WTC11 (cell line): ENCODE data around the gene PLCE1. TPM values are rescaled to one million over a fixed set of nuclear protein-coding genes. Genes with fewer than 3 reads are reported as not detected.

ENCODE experiments used
- ATAC-seq: fragments of 200-7000 bp; cut with Tn5 transposase; 2 replicates; pipeline ENCODE4 v1.10.0; 2021; ENCODE audit warnings: mild to moderate bottlenecking, moderate library complexity
- CTCF ChIA-PET: fragments of 300-600 bp; sonication (Branson Sonifier 250); formaldehyde crosslinking; loops from one replicate; lab custom pipeline; 2021; ENCODE audit warnings: antibody characterized with exemption; lab: Charles Lee
- POLR2A ChIA-PET: fragments of 350-600 bp; sonication (Branson Sonifier 250); formaldehyde crosslinking; loops from one replicate; lab custom pipeline; 2021; ENCODE audit warnings: antibody characterized with exemption; lab: Charles Lee
- DNase-seq: peaks from one replicate; pipeline ENCODE4 v3.0.0; 2021; ENCODE audit warnings: low spot score
- H3K27ac Mint-ChIP-seq: 2 replicates; pipeline ENCODE4 v1.8.0; 2021; ENCODE audit warnings: mixed read lengths
- H3K27me3 Mint-ChIP-seq: 2 replicates; pipeline ENCODE4 v1.8.0; 2021; ENCODE audit warnings: low read depth, mild to moderate bottlenecking, moderate library complexity, mixed read lengths
- H3K36me3 Mint-ChIP-seq: 2 replicates; pipeline ENCODE4 v1.8.0; 2021; ENCODE audit warnings: mixed read lengths
- H3K4me1 Mint-ChIP-seq: 2 replicates; pipeline ENCODE4 v1.8.0; 2022; ENCODE audit warnings: mixed read lengths
- H3K4me3 Mint-ChIP-seq: 2 replicates; pipeline ENCODE4 v1.8.0; 2021; ENCODE audit warnings: mild to moderate bottlenecking, moderate library complexity, mixed read lengths
- H3K9me3 Mint-ChIP-seq: 2 replicates; pipeline ENCODE4 v1.8.0; 2021; ENCODE audit warnings: mixed read lengths
- CREB1 ChIP-seq: sonication (generic); formaldehyde crosslinking; IDR thresholded peaks from 2 replicates; pipeline ENCODE4 v1.8.0; 2023; ENCODE audit warnings: mild to moderate bottlenecking, missing genetic modification reagents
- CREM ChIP-seq: sonication (generic); formaldehyde crosslinking; IDR thresholded peaks from 2 replicates; pipeline ENCODE4 v1.8.1; 2022; ENCODE audit warnings: mild to moderate bottlenecking, missing genetic modification reagents, moderate library complexity
- FOXJ3 ChIP-seq: sonication (generic); formaldehyde crosslinking; IDR thresholded peaks from 2 replicates; pipeline ENCODE4 v1.9.0; 2021; ENCODE audit warnings: missing genetic modification reagents, mild to moderate bottlenecking, borderline replicate concordance
- FOXP1 ChIP-seq: sonication (generic); formaldehyde crosslinking; IDR thresholded peaks from 2 replicates; pipeline ENCODE4 v1.8.0; 2022; ENCODE audit warnings: missing genetic modification reagents, mild to moderate bottlenecking, moderate library complexity, borderline replicate concordance
- GABPB1 ChIP-seq: sonication (generic); formaldehyde crosslinking; IDR thresholded peaks from 2 replicates; pipeline ENCODE4 v1.8.1; 2023; ENCODE audit warnings: mild to moderate bottlenecking, missing genetic modification reagents
- JAZF1 ChIP-seq: fragments of 250-450 bp; sonication (Bioruptor Pico); IDR thresholded peaks from 2 replicates; pipeline ENCODE4 v1.9.0; 2021; ENCODE audit warnings: moderate library complexity, mild to moderate bottlenecking, inconsistent platforms
- NFYB ChIP-seq: sonication (generic); formaldehyde crosslinking; conservative IDR thresholded peaks from 2 replicates; pipeline ENCODE4 v1.8.0; 2022; ENCODE audit warnings: low read depth, missing genetic modification reagents
- OVOL2 ChIP-seq: fragments of 250-450 bp; sonication (Bioruptor Pico); IDR thresholded peaks from 2 replicates; pipeline ENCODE4 v1.9.0; 2021; ENCODE audit warnings: mild to moderate bottlenecking, borderline replicate concordance
- RORB ChIP-seq: fragments of 250-450 bp; sonication (Bioruptor Pico); IDR thresholded peaks from 2 replicates; pipeline ENCODE4 v1.9.0; 2021; ENCODE audit warnings: mild to moderate bottlenecking
- SMAD3 ChIP-seq: sonication (generic); formaldehyde crosslinking; IDR thresholded peaks from 2 replicates; pipeline ENCODE4 v1.8.0; 2022; ENCODE audit warnings: missing genetic modification reagents, mild to moderate bottlenecking, borderline replicate concordance
- SOX15 ChIP-seq: fragments of 250-450 bp; sonication (Bioruptor Pico); IDR thresholded peaks from 2 replicates; pipeline ENCODE4 v1.9.0; 2021; ENCODE audit warnings: mild to moderate bottlenecking
- SP1 ChIP-seq: sonication (generic); formaldehyde crosslinking; conservative IDR thresholded peaks from 2 replicates; pipeline ENCODE4 v1.8.1; 2022; ENCODE audit warnings: missing genetic modification reagents
- TCF7 ChIP-seq: sonication (generic); formaldehyde crosslinking; IDR thresholded peaks from 2 replicates; pipeline ENCODE4 v1.8.0; 2022; ENCODE audit warnings: mild to moderate bottlenecking, low read depth, missing genetic modification reagents, moderate library complexity
- ZNF396 ChIP-seq: fragments of 250-450 bp; sonication (Bioruptor Pico); IDR thresholded peaks from 2 replicates; pipeline ENCODE4 v1.8.0; 2021; ENCODE audit warnings: mild to moderate bottlenecking, moderate library complexity, borderline replicate concordance
- ZNF416 ChIP-seq: fragments of 250-450 bp; sonication (Bioruptor Pico); IDR thresholded peaks from 2 replicates; pipeline ENCODE4 v1.9.0; 2021; ENCODE audit warnings: mild to moderate bottlenecking, inconsistent platforms
- total RNA-seq: library from RNA; stranded (reverse); gene quantifications from 3 replicates; pipeline ENCODE4 v1.2.3, GENCODE V29; 2021
- TF ChIP-seq, protein P1 (sequence below): sonication (generic); formaldehyde crosslinking; IDR thresholded peaks from 2 replicates; pipeline ENCODE4 v1.8.1; 2023; ENCODE audit warnings: mild to moderate bottlenecking, missing genetic modification reagents, moderate library complexity
- TF ChIP-seq, protein P2 (sequence below): fragments of 250-450 bp; sonication (Bioruptor Pico); IDR thresholded peaks from 2 replicates; pipeline ENCODE4 v1.9.0; 2021; ENCODE audit warnings: moderate library complexity, mild to moderate bottlenecking, inconsistent platforms, borderline replicate concordance
- TF ChIP-seq, protein P3 (sequence below): sonication (generic); formaldehyde crosslinking; IDR thresholded peaks from 2 replicates; pipeline ENCODE4 v1.8.1; 2023; ENCODE audit warnings: mild to moderate bottlenecking, missing genetic modification reagents
- TF ChIP-seq, protein P4 (sequence below): fragments of 250-450 bp; sonication (Bioruptor Pico); conservative IDR thresholded peaks from 2 replicates; pipeline ENCODE4 v1.9.0; 2021; ENCODE audit warnings: mild to moderate bottlenecking
- TF ChIP-seq, protein P5 (sequence below): sonication (generic); formaldehyde crosslinking; IDR thresholded peaks from 2 replicates; pipeline ENCODE4 v1.8.0; 2022; ENCODE audit warnings: mild to moderate bottlenecking, missing genetic modification reagents
- TF ChIP-seq, protein P6 (sequence below): sonication (generic); formaldehyde crosslinking; IDR thresholded peaks from 2 replicates; pipeline ENCODE4 v1.8.1; 2023; ENCODE audit warnings: mild to moderate bottlenecking, missing genetic modification reagents, moderate library complexity
- TF ChIP-seq, protein P7 (sequence below): sonication (generic); formaldehyde crosslinking; IDR thresholded peaks from 2 replicates; pipeline ENCODE4 v1.8.0; 2022; ENCODE audit warnings: missing genetic modification reagents

PLCE1 gene
- total RNA-seq, 1 experiment from 2014 or later = 0.11 TPM

DNA sequence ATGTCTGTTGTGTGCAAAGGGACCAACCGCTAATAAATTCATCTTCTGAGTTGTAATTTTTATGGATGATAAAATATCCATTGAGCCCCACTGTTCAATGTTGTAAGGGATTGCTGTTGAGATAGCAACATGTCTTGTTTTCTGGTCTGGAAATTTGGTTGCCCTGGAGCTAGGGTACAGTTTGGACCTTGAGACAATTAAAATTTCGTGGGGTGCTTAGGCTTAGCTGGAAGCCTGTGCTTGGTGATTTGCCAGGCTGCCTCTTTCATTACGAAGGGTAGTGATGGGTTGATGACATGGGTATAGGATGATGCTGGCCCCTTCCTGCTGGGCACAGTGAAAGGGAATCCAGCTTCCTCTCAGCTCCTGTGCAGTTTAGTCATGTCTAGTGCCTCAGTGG lies 43.6 kb downstream of the PLCE1 start:
- TF ChIP-seq, protein P1, sequence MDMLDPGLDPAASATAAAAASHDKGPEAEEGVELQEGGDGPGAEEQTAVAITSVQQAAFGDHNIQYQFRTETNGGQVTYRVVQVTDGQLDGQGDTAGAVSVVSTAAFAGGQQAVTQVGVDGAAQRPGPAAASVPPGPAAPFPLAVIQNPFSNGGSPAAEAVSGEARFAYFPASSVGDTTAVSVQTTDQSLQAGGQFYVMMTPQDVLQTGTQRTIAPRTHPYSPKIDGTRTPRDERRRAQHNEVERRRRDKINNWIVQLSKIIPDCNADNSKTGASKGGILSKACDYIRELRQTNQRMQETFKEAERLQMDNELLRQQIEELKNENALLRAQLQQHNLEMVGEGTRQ (CRISPR knock-in tag) = no peak
- TF ChIP-seq RORB (CRISPR knock-in tag) (no peak), SOX15 (no peak), ZNF416 (CRISPR knock-in tag) (no peak), CREM (CRISPR knock-in tag) (no peak), OVOL2 (CRISPR knock-in tag) (no peak), ZNF396 (no peak), TCF7 (CRISPR knock-in tag) (no peak)
- TF ChIP-seq, protein P2, sequence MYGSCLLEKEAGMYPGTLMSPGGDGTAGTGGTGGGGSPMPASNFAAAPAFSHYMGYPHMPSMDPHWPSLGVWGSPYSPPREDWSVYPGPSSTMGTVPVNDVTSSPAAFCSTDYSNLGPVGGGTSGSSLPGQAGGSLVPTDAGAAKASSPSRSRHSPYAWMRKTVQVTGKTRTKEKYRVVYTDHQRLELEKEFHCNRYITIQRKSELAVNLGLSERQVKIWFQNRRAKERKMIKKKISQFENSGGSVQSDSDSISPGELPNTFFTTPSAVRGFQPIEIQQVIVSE = no peak
- no peak overlapping the region for H3K4me3 Mint-ChIP-seq
- DNase-seq (no peak), ATAC-seq (no peak)
- H3K27ac Mint-ChIP-seq = no peak overlapping the region
- POLR2A ChIA-PET = no interaction called here
- H3K27me3 Mint-ChIP-seq = no peaks in the 10 kb centered on the region
- no peaks in the 10 kb centered on the region for H3K9me3 Mint-ChIP-seq
- peaks cover 11% of the 10 kb centered on the region for H3K4me1 Mint-ChIP-seq
- CTCF ChIA-PET = interaction anchor here (1.5 to 2.1 kb wide), 2 partner anchors 121 to 283 kb away, joined by 5 to 9 read pairs; no protein-coding TSS in a partner anchor
- no peaks in the 10 kb centered on the region for H3K36me3 Mint-ChIP-seq

DNA sequence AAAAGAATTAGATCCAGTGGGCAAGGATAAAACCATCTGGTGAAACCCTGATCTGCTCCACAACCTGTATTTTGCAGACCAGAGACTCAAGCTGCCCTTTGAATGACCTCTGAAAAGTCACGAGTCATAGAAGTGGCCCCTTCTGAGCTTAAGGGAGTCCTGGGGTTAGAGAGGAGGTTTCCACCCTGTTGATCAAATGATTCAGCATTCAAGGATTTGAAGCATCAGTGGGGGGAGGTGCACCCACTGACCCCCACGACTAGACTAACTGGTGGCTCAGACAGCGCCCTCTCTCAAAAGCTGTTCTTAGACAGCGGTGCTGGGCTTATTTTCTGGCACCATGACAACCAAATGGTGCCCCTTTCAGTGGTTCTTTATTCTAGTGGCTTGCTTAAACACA lies 44.3 kb downstream of the PLCE1 start:
- Mint-ChIP-seq H3K27ac (no peak overlapping the region), H3K4me1 (peaks cover 11% of the 10 kb centered on the region), H3K27me3 (no peaks in the 10 kb centered on the region), H3K4me3 (no peak overlapping the region), H3K36me3 (no peaks in the 10 kb centered on the region), H3K9me3 (no peaks in the 10 kb centered on the region)
- ChIA-PET POLR2A (no interaction called here), CTCF (interaction anchor here (0.5 to 2.1 kb wide), 4 partner anchors 121 to 282 kb away, joined by 3 to 9 read pairs (median 4); no protein-coding TSS in a partner anchor)
- TF ChIP-seq CREB1 (CRISPR knock-in tag) (no peak), RORB (CRISPR knock-in tag) (no peak), FOXJ3 (no peak), FOXP1 (CRISPR knock-in tag) (no peak), NFYB (no peak), GABPB1 (CRISPR knock-in tag) (no peak), SMAD3 (CRISPR knock-in tag) (no peak), SP1 (CRISPR knock-in tag) (no peak), JAZF1 (CRISPR knock-in tag) (no peak)
- TF ChIP-seq, protein P3, sequence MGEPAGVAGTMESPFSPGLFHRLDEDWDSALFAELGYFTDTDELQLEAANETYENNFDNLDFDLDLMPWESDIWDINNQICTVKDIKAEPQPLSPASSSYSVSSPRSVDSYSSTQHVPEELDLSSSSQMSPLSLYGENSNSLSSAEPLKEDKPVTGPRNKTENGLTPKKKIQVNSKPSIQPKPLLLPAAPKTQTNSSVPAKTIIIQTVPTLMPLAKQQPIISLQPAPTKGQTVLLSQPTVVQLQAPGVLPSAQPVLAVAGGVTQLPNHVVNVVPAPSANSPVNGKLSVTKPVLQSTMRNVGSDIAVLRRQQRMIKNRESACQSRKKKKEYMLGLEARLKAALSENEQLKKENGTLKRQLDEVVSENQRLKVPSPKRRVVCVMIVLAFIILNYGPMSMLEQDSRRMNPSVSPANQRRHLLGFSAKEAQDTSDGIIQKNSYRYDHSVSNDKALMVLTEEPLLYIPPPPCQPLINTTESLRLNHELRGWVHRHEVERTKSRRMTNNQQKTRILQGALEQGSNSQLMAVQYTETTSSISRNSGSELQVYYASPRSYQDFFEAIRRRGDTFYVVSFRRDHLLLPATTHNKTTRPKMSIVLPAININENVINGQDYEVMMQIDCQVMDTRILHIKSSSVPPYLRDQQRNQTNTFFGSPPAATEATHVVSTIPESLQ = no peak
- ATAC-seq (no peak; the same call in 1 of the 2 replicates), DNase-seq (no peak)

DNA sequence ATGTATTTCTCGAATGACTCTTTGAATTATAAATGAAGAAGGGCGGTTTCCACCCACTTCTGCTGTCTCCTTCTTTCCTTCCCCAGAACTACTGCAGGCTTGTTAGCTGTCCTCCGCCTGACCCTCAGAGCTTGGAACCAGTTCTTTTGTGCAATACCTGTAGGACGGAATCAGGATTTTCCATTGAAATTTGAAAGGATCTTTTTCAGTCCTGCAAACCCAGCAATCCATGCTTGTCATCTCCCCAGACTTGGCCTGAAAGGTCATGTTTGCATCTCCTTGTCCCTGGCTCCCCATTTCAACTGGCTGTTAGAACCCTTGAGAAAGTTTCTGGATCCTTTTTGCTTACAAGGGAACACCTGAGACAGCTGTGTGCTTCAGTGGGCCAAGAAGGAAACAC lies 47.5 kb downstream of the PLCE1 start:
- H3K9me3 Mint-ChIP-seq = no peaks in the 10 kb centered on the region
- H3K4me3 Mint-ChIP-seq = no peak overlapping the region
- ChIA-PET CTCF (interaction anchor here (0.9 to 1.5 kb wide), 6 partner anchors 34 to 403 kb away, joined by 3 to 4 read pairs (median 3); partner anchors contain the start of gene PLCE1), POLR2A (no interaction called here)
- no peaks in the 10 kb centered on the region for H3K36me3 Mint-ChIP-seq
- no peak for DNase-seq
- peaks cover 10% of the 10 kb centered on the region for H3K4me1 Mint-ChIP-seq
- no peaks in the 10 kb centered on the region for H3K27me3 Mint-ChIP-seq
- TF ChIP-seq, protein P4, sequence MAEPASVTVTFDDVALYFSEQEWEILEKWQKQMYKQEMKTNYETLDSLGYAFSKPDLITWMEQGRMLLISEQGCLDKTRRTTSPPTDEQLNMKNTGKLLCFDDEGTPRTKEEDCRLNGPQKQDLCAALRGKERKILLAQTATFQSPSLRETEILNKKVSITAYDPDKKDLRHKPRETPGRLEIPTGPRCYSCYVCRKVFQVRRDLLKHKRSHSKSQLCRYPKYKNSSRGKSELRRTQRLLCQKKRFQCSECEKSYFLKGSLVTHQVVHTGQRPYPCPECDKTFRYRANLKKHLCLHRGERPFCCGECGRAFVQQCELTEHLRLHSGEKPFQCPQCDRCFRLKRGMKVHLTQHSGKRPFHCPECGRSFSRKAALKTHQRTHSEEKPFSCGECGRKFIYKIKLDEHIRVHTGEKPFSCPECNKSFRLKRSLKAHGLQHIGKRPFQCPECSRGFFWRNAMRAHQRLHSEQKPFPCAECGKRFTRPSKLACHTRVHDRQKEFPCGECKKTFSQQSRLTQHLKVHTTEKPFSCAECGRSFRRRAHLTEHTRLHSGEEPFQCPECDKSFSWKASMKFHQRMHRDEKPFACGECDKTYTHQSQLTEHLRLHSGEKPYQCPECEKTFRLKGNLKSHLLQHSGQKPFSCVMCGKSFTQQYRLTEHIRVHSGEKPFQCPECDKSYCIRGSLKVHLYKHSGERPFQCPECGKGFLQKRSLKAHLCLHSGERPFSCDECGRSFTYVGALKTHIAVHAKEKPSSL (CRISPR knock-in tag) = no peak
- no peak for TF ChIP-seq NFYB
- TF ChIP-seq, protein P5, sequence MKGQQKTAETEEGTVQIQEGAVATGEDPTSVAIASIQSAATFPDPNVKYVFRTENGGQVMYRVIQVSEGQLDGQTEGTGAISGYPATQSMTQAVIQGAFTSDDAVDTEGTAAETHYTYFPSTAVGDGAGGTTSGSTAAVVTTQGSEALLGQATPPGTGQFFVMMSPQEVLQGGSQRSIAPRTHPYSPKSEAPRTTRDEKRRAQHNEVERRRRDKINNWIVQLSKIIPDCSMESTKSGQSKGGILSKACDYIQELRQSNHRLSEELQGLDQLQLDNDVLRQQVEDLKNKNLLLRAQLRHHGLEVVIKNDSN (CRISPR knock-in tag) = no peak
- TF ChIP-seq, protein P6, sequence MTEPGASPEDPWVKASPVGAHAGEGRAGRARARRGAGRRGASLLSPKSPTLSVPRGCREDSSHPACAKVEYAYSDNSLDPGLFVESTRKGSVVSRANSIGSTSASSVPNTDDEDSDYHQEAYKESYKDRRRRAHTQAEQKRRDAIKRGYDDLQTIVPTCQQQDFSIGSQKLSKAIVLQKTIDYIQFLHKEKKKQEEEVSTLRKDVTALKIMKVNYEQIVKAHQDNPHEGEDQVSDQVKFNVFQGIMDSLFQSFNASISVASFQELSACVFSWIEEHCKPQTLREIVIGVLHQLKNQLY (CRISPR knock-in tag) = no peak
- TF ChIP-seq, protein P7, sequence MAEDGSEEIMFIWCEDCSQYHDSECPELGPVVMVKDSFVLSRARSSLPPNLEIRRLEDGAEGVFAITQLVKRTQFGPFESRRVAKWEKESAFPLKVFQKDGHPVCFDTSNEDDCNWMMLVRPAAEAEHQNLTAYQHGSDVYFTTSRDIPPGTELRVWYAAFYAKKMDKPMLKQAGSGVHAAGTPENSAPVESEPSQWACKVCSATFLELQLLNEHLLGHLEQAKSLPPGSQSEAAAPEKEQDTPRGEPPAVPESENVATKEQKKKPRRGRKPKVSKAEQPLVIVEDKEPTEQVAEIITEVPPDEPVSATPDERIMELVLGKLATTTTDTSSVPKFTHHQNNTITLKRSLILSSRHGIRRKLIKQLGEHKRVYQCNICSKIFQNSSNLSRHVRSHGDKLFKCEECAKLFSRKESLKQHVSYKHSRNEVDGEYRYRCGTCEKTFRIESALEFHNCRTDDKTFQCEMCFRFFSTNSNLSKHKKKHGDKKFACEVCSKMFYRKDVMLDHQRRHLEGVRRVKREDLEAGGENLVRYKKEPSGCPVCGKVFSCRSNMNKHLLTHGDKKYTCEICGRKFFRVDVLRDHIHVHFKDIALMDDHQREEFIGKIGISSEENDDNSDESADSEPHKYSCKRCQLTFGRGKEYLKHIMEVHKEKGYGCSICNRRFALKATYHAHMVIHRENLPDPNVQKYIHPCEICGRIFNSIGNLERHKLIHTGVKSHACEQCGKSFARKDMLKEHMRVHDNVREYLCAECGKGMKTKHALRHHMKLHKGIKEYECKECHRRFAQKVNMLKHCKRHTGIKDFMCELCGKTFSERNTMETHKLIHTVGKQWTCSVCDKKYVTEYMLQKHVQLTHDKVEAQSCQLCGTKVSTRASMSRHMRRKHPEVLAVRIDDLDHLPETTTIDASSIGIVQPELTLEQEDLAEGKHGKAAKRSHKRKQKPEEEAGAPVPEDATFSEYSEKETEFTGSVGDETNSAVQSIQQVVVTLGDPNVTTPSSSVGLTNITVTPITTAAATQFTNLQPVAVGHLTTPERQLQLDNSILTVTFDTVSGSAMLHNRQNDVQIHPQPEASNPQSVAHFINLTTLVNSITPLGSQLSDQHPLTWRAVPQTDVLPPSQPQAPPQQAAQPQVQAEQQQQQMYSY = no peak
- ATAC-seq = no peak
- H3K27ac Mint-ChIP-seq = no peak overlapping the region
